ENCODE measurements around the gene NUDT7. TPM values are rescaled to one million over a fixed set of nuclear protein-coding genes. Genes with fewer than 3 reads are reported as not detected.

NUDT7 gene
- total RNA-seq, 4 donors from 2014 or later: 7.3 to 17.2 (median 11.1) TPM

DNA sequence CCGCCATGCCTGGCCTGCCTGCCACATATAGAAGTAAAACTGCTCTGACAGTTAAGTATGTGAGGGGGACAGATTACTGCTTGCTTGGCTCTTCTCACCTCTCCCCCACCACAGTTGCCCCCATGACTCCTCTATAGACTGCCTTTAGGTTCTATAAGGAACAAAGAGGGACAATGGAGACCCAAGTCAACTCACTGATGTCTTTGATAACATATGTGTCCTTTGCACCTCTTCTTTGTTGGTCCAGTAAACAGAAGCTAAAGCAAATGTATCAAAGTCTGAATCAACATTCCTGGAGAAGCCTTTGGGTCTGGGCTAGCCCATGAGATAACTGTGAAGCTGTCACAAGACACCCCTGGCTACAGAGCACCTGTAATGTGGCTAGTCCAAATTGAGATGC, 27.1 kb downstream of the NUDT7 start:
- no peaks in the 10 kb centered on the region for H3K4me1 ChIP-seq
- H3K9me3 ChIP-seq: no peaks in the 10 kb centered on the region
- no peaks in the 10 kb centered on the region for H3K27me3 ChIP-seq
- no peak for TF ChIP-seq POLR2AphosphoS5 (IDR thresholded peaks at IDR 0.05)
- no peak for TF ChIP-seq EP300 (IDR thresholded peaks at IDR 0.05)
- TF ChIP-seq POLR2A (IDR thresholded peaks at IDR 0.05): no peak
- TF ChIP-seq, protein P1, sequence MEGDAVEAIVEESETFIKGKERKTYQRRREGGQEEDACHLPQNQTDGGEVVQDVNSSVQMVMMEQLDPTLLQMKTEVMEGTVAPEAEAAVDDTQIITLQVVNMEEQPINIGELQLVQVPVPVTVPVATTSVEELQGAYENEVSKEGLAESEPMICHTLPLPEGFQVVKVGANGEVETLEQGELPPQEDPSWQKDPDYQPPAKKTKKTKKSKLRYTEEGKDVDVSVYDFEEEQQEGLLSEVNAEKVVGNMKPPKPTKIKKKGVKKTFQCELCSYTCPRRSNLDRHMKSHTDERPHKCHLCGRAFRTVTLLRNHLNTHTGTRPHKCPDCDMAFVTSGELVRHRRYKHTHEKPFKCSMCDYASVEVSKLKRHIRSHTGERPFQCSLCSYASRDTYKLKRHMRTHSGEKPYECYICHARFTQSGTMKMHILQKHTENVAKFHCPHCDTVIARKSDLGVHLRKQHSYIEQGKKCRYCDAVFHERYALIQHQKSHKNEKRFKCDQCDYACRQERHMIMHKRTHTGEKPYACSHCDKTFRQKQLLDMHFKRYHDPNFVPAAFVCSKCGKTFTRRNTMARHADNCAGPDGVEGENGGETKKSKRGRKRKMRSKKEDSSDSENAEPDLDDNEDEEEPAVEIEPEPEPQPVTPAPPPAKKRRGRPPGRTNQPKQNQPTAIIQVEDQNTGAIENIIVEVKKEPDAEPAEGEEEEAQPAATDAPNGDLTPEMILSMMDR (IDR thresholded peaks at IDR 0.05): no peak
- H3K36me3 ChIP-seq: no peaks in the 10 kb centered on the region
- H3K27ac ChIP-seq: no peak overlapping the region
- ATAC-seq: no peak
- no peak overlapping the region for H3K4me3 ChIP-seq
- WGBS, 2 donors (ENCODE audit: low coverage in 1 of 2): 86 to 92% methylated on average over 1 of the region's 1 CpG

DNA sequence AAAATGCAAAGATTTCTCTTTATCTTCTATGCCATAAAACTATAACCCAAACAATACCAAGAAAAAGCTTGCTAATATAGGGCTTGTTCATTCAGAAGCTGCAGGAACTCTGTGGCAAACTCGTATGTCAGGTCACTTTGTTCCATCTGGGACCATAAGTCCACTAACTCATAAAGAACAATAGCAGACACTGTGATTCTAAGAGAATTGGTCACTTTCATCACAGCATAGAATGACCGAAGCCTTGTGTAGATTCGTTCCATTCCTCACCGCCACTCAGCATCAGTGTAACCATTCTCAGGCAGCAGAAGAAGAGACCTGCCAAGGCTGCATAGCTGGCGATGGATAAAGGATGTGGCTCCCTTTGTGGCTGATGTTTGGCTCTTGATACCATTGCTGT, 35.7 kb downstream of the NUDT7 start:
- no peak overlapping the region for H3K27ac ChIP-seq
- no peaks in the 10 kb centered on the region for H3K4me1 ChIP-seq
- no peaks in the 10 kb centered on the region for H3K36me3 ChIP-seq
- no peak for ATAC-seq
- H3K4me3 ChIP-seq: no peak overlapping the region
- WGBS, 2 donors (ENCODE audit: low coverage in 1 of 2): 82 to 90% methylated on average over 3 to 5 of the region's 5 CpGs
- H3K27me3 ChIP-seq: no peaks in the 10 kb centered on the region
- TF ChIP-seq POLR2A (IDR thresholded peaks at IDR 0.05) (no peak), POLR2AphosphoS5 (IDR thresholded peaks at IDR 0.05) (no peak)
- H3K9me3 ChIP-seq: no peaks in the 10 kb centered on the region

DNA sequence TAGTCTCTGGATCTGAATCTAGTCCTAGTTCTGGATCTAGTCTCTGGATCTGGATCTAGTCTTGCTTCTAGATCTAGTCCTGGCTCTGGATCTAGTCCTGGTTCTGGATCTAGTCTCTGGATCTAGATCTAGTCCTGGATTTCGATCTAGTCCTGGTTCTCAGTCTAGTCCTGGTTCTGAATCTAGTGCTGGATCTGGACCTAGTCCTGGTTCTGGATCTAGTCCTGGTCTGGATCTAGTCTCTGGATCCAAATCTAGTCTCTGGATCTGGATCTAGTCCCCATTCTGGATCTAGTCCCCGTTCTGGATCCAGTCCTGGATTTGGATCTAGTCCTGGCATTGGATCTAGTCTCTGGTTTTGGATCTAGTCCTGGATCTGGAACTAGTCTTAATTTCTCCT, 36.2 kb downstream of the NUDT7 start:
- Histone ChIP-seq H3K27me3 (no peaks in the 10 kb centered on the region), H3K4me3 (no peak overlapping the region), H3K36me3 (no peaks in the 10 kb centered on the region), H3K27ac (no peak overlapping the region), H3K9me3 (no peaks in the 10 kb centered on the region), H3K4me1 (no peaks in the 10 kb centered on the region)
- WGBS, 2 donors (ENCODE audit: low coverage in 1 of 2): 100% methylated on average over 1 to 2 of the region's 2 CpGs
- ATAC-seq: no peak
- TF ChIP-seq, protein P1 (IDR thresholded peaks at IDR 0.05): no peak
- no peak for TF ChIP-seq POLR2A (IDR thresholded peaks at IDR 0.05)
- no peak for TF ChIP-seq EP300 (IDR thresholded peaks at IDR 0.05)
- TF ChIP-seq POLR2AphosphoS5 (IDR thresholded peaks at IDR 0.05): no peak

DNA sequence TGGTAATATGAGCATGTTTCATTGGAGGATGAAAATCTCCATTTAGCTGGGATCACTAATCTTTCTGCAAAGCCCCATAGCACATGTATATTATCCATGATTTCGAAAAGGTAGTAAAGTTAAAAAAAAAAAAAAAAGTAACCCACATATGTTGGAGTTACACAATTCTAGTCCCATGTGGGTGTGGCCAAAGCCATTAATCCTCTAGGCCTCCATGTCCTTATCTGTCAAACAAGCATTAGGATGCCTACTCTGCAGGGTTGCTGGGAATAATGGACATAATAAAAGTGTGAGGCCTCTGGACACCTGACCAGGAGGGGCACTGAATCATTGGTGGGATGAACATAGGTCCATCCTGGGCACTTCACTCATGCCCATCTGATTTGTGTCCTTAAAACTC, 36.9 kb downstream of the NUDT7 start:
- no peak for ATAC-seq
- no peaks in the 10 kb centered on the region for H3K27me3 ChIP-seq
- WGBS, 2 donors (ENCODE audit: low coverage in 1 of 2): 86% methylated on average over 1 of the region's 1 CpG; no CpG with 5 or more reads in 1 of the 2 donors
- H3K9me3 ChIP-seq: no peaks in the 10 kb centered on the region
- TF ChIP-seq EP300 (IDR thresholded peaks at IDR 0.05) (no peak), POLR2AphosphoS5 (IDR thresholded peaks at IDR 0.05) (no peak), POLR2A (IDR thresholded peaks at IDR 0.05) (no peak)
- TF ChIP-seq, protein P1 (IDR thresholded peaks at IDR 0.05): no peak
- H3K4me1 ChIP-seq: peaks cover 0 to 6% (median 3%) of the 10 kb centered on the region in 3 donors
- H3K36me3 ChIP-seq: no peaks in the 10 kb centered on the region
- no peak overlapping the region for H3K4me3 ChIP-seq
- no peak overlapping the region for H3K27ac ChIP-seq

DNA sequence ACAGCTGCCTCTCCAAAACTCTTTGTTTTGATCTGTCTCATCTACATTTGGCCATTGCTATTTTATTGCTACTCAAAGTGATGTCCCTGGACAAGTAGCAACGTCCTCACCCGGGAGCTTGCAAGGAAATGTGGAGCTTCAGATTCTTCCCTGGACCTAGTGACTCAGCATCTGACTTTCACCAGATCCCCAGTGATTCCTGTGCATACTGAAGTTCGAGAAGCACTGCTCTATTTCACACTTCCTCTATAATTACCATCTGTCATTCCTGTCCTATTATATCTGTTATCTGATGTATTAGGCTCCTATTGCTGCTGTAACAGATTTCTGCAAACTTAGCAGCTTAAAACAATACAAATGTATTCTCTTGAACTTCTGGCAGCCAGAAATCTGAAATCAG, 37.5 kb downstream of the NUDT7 start:
- H3K4me1 ChIP-seq: peaks cover 0 to 9% (median 4%) of the 10 kb centered on the region in 3 donors
- no peaks in the 10 kb centered on the region for H3K36me3 ChIP-seq
- TF ChIP-seq, protein P1 (IDR thresholded peaks at IDR 0.05): no peak
- TF ChIP-seq EP300 (IDR thresholded peaks at IDR 0.05) (no peak), POLR2AphosphoS5 (IDR thresholded peaks at IDR 0.05) (no peak), POLR2A (IDR thresholded peaks at IDR 0.05) (no peak)
- no peak overlapping the region for H3K27ac ChIP-seq
- no peaks in the 10 kb centered on the region for H3K9me3 ChIP-seq
- ATAC-seq: no peak
- WGBS, 2 donors (ENCODE audit: low coverage in 1 of 2): 27 to 57% methylated on average over 2 to 3 of the region's 3 CpGs
- H3K4me3 ChIP-seq: no peak overlapping the region
- H3K27me3 ChIP-seq: no peaks in the 10 kb centered on the region

All from gastroesophageal sphincter (tissue), 4 donors.